NCI-H1048 (cell line): ENCODE results near the gene STIM1.
"Not testable (repeated sequence)": the region's sequence is repeated elsewhere in the genome, so short reads cannot be mapped to it uniquely, and the experiment has no call there.

Experiments
- DNase-seq: peaks from one replicate; lab custom pipeline; 2025; lab: John Stamatoyannopoulos, UW

STIM1 gene

GRCh38 chr11:3854977-3855807 lies at the start of gene STIM1:
Gene STIM1, plus strand, starts transcription at chr11:3855664. Its CDS starts 607 bp downstream, at chr11:3856271.
- peak; percentile 79 for DNase-seq

- no peak for DNase-seq
These were observed 47.3 kb upstream of the STIM1 start, which contains the start of gene PGAP2 for GRCh38 chr11:3807909-3808860. Gene PGAP2, plus strand, starts transcription at chr11:3808560. Its CDS starts 2,700 bp downstream, at chr11:3811260.

GRCh38 chr11:3808861-3809623 lies 46.4 kb upstream of the STIM1 start:
- peak; percentile 25 for DNase-seq

- no peak for DNase-seq
These were observed 45.9 kb upstream of the STIM1 start for GRCh38 chr11:3809624-3809928.

GRCh38 chr11:3810446-3810845 lies 45.0 kb upstream of the STIM1 start:
- DNase-seq = no peak

GRCh38 chr11:3810951-3811350 lies 44.5 kb upstream of the STIM1 start:
- DNase-seq = no peak

- DNase-seq = not testable (repeated sequence)
These were observed 40.6 kb upstream of the STIM1 start for GRCh38 chr11:3814832-3815231.

GRCh38 chr11:3815845-3816244 lies 39.6 kb upstream of the STIM1 start:
- DNase-seq = no peak

- no peak for DNase-seq
These were observed 38.8 kb upstream of the STIM1 start for GRCh38 chr11:3816673-3817072.

- no peak for DNase-seq
These were observed 38.2 kb upstream of the STIM1 start for GRCh38 chr11:3817181-3817800.

GRCh38 chr11:3820971-3821370 lies 34.5 kb upstream of the STIM1 start:
- DNase-seq = no peak

- DNase-seq = no peak
These were observed 33.2 kb upstream of the STIM1 start for GRCh38 chr11:3822312-3822711.

GRCh38 chr11:3823303-3823702 lies 32.2 kb upstream of the STIM1 start:
- DNase-seq = no peak

GRCh38 chr11:3823762-3824506 lies 31.5 kb upstream of the STIM1 start:
- no peak for DNase-seq

- peak; percentile 14 for DNase-seq
These were observed 30.6 kb upstream of the STIM1 start for GRCh38 chr11:3824714-3825472.

- no peak for DNase-seq
These were observed 29.9 kb upstream of the STIM1 start for GRCh38 chr11:3825473-3826154.

- no peak for DNase-seq
These were observed 28.7 kb upstream of the STIM1 start for GRCh38 chr11:3826721-3827120.

- no peak for DNase-seq
These were observed 27.9 kb upstream of the STIM1 start for GRCh38 chr11:3827434-3828186.

- DNase-seq = no peak
These were observed 25.4 kb upstream of the STIM1 start for GRCh38 chr11:3830088-3830487.
